GM10248 (cell line): ENCODE results near the gene ROBO1.

Experiments used
- CTCF ChIA-PET: fragments of 300-600 bp; sonication (Branson Sonifier 250); formaldehyde crosslinking; extraction: SDS; loops from one replicate; lab custom pipeline; 2021; ENCODE audit warnings: antibody characterized with exemption; lab: Yijun Ruan, JAX
- POLR2A ChIA-PET: fragments of 350-650 bp; sonication (Branson Sonifier 250); formaldehyde crosslinking; extraction: SDS; loops from one replicate; lab custom pipeline; 2020; ENCODE audit warnings: antibody characterized with exemption; lab: Yijun Ruan, JAX
- DNase-seq: peaks from one replicate; pipeline ENCODE4 v3.0.0; 2012; ENCODE audit errors: extremely low spot score
- TF ChIP-seq, protein P1 (sequence below): IDR thresholded peaks from 2 replicates; pipeline ENCODE4 v1.5.1; 2012; ENCODE audit warnings: mild to moderate bottlenecking, low read depth; ENCODE audit errors: extremely low read depth, missing control alignments, control extremely low read depth

ROBO1 gene

DNA sequence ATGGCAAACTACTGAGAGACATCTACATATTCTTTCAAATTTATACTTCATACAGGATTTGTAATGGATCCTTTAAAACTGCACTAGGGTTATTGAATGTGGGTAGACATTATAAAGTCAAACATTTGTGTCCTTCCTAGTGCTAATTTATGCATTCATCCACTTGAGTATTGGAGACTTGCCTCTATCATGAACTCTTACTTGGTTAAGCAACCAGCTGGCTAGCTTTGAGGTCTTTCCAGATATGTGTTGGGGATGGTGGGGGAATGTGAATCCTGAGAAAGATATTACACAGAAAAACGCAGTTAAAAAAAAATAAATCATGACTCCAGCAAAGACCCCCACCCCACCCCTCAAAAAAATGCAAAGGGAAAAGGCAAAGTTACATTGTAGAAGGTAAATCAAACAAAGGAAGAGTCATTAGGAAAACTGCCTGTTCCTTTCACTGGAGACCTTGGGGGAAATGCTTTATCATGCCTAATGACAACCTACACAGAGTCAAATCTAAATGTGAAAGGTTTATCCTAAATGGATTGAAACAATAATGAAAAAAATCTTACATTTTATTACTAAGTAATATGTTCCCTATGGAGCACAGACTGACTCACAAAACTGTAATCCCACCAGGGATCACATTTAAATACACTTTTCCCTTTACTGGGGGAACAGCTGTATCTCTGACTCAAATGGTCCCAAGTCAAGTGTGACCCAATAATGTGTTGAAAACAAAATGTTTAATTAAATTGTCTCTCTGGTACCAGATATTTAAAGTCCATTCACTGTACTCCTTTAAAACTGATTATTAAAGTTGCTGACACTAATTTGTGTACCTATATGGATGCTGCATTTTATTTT lies 522.3 kb downstream of the ROBO1 start:
- ChIA-PET CTCF (interaction anchor here (1.5 kb wide), 1 partner anchor 15 kb away, joined by 3 read pairs; no protein-coding TSS in a partner anchor), POLR2A (no interaction called here)
- DNase-seq: no peak
- TF ChIP-seq, protein P1, sequence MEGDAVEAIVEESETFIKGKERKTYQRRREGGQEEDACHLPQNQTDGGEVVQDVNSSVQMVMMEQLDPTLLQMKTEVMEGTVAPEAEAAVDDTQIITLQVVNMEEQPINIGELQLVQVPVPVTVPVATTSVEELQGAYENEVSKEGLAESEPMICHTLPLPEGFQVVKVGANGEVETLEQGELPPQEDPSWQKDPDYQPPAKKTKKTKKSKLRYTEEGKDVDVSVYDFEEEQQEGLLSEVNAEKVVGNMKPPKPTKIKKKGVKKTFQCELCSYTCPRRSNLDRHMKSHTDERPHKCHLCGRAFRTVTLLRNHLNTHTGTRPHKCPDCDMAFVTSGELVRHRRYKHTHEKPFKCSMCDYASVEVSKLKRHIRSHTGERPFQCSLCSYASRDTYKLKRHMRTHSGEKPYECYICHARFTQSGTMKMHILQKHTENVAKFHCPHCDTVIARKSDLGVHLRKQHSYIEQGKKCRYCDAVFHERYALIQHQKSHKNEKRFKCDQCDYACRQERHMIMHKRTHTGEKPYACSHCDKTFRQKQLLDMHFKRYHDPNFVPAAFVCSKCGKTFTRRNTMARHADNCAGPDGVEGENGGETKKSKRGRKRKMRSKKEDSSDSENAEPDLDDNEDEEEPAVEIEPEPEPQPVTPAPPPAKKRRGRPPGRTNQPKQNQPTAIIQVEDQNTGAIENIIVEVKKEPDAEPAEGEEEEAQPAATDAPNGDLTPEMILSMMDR: no peak

DNA sequence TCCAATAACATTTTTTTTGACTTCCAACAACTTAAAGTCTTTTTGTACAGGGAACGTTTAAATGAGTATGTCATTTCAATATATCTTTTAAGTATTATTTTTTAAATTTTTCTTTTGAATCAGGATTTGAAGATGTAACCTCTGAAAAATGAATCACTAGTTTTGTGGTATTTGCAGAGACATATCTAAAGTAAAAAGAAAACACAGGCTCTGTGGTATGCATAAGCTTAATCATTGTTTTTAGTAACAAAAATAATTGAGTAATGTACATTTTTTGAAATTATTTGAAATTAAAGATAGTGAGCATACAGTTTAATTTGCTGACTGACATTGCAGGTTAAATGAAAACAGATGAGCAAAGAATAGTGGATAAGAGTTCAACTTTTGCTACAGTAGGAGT lies 531.3 kb downstream of the ROBO1 start:
- TF ChIP-seq, protein P1: no peak
- DNase-seq: no peak
- POLR2A ChIA-PET: no interaction called here
- CTCF ChIA-PET: no interaction called here

DNA sequence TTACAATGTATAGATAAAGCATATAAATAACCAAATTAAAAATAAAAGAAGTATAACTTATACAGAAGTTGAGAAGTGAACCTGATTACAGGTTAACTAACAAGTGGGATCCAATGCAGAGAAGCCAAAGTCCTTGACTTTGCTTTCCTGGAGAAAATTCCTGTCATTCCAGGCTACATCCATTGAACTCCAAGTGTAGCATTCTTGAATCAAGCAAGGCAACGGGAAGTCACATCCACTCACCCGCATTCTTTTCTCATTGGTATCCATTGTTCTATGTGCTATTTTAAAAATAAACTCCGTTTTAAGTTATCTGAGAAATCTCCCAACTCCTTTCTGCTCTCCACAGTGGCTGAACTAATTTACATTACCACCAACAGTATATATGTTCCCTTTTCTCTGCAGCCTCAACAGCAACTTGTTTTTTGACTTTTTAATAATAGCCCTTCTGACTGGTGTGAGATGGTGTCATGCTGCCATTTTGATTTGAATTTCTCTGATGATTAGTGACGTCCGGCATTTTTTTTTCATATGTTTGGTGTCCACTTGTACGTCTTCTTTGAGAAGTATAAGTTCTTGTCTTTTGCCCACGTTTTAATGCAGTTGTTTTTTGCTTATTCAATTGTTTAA lies 534.3 kb downstream of the ROBO1 start:
- no peak for DNase-seq
- TF ChIP-seq, protein P1: no peak
- ChIA-PET POLR2A (no interaction called here), CTCF (no interaction called here)

DNA sequence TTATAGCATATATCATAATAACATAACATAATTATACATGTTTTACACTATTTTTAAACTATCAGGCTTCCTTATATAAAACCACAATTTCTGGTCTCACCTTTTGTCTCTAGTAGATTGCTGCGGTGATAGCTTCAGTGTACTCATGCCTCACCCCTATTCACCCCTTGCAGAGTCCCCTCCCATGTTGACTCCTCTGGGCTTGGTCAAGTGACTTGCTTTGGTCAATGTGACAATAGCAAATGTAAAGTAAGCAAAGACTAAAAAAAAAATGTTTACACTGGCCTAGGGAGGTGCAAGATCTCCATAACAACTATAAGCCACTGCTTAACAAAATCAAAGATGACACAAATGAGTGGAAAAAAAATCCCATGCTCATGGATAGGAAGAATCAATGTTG lies 537.5 kb downstream of the ROBO1 start:
- ChIA-PET CTCF (interaction anchor here (0.9 kb wide), 1 partner anchor 16 kb away, joined by 3 read pairs; no protein-coding TSS in a partner anchor), POLR2A (no interaction called here)
- no peak for DNase-seq
- TF ChIP-seq, protein P1: no peak

DNA sequence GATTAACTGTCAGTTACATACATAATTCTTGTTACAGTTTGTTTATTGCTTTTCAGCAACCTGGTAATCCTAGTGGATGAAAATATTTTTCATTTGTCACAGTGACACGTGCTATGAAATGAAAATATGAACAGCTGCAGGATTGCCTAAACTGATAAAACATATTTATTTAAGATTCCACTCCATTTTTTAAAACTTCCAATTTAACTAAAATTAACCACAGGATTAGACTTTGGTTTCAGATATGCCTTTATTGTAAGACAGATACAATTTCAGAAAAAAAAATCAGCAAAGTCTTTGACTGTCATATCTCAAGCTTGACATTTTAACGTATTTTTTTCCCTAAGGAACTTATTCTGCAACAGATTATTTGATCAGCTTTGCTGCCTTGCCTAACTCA lies 550.7 kb downstream of the ROBO1 start:
- POLR2A ChIA-PET: no interaction called here
- CTCF ChIA-PET: no interaction called here
- TF ChIP-seq, protein P1: no peak
- no peak for DNase-seq

DNA sequence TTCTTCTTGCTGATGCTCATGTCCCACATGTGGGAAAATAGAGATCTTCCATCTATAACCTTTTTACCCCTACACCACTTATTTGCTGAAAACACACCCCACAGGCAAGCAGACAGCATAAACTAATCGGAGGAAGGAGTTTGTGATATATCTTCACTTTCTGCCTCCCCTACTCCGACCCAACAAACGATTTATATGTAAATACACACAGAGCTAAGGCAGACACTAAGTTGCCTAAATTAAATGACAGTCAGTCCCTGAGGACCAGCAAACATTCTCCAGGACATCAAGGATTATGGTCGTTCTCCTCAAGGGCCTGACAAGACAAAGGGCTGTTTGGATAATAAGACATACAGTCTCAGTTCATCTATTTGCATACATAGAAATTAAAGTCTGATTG lies 552.5 kb downstream of the ROBO1 start:
- DNase-seq: no peak
- TF ChIP-seq, protein P1: no peak
- POLR2A ChIA-PET: no interaction called here
- CTCF ChIA-PET: no interaction called here
